ENCODE data around the gene PBX2. TPM values are rescaled to one million over a fixed set of nuclear protein-coding genes. Genes with fewer than 3 reads are reported as not detected.

Gene PBX2
- total and polyA plus RNA-seq, 2 experiments from 2014 or later = 21.6 to 77.5 TPM

GRCh38 chr6:32176476-32177182 is 13.4 kb downstream of the PBX2 start:
- Histone ChIP-seq H3K79me2 (peaks cover 55% of the 10 kb centered on the region), H3K27ac (peak overlapping the region; percentile 94), H3K27me3 (no peaks in the 10 kb centered on the region), H3K4me2 (peak overlapping the region; percentile 71), H3K36me3 (replicated peaks; ENCODE audit: insufficient read depth, low read depth) (no peaks in the 10 kb centered on the region), H3K9me2 (replicated peaks; ENCODE audit: insufficient read depth) (no peaks in the 10 kb centered on the region), H4K20me1 (ENCODE audit: insufficient read depth, poor library complexity, severe bottlenecking) (no peaks in the 10 kb centered on the region), H2AFZ (peak overlapping the region; percentile 24), H3K9me3 (ENCODE audit: low read depth) (no peaks in the 10 kb centered on the region), H3K4me3 (peak overlapping the region; percentile 6), H3K4me1 (ENCODE audit: insufficient read depth) (peaks cover 13% of the 10 kb centered on the region)
- 20% methylated on average over 5 of the region's 5 CpGs for WGBS (ENCODE audit: low lambda C conversion rate, missing lambda C conversion rate)
- no peak for DNase-seq (ENCODE audit: low spot score)
- TF ChIP-seq EZH2phosphoT487 (IDR thresholded peaks at IDR 0.05; ENCODE audit: low read depth, severe bottlenecking, unreplicated experiment) (no peak), EZH2 (IDR thresholded peaks at IDR 0.05; ENCODE audit: borderline replicate concordance) (no peak), CTCF (IDR thresholded peaks at IDR 0.05; ENCODE audit: poor library complexity) (no peak)

DNA sequence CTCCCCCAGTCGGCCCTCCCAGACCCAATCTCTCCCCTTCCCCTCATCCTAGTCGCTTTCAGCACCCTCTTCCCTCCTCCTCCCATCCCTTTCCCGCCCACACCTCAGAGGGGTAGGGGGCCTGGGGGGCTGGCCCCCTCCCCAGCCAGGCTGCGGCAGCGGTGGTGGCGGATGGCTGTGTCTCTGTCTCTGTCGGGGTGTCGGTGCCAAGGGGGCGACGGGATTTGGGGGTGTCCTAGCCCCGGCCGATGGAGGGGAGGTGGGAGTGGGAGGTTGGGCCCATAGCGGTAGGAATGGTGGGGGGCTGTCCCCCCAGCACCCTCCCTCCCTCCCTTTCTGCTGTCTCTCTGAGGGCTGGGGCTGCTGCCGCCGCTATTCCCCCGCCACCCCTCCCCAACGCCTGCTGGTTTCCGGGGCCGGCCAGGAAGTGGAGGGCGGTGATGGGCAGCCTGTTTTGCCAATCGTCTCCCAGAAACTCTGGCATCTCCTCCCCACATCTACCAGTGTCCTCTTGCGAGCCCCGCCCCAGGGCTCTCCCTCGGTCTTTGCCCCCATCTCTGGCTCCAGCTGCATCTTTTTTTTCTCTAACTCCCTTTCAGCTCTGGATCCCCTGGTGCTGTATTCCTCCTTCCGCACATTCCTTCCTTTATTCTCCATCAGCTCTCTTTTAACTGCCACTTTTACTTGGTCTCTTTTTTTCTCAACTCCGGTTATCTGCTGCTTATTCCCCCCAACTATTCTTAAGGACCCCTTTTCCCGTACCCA is 14.1 kb downstream of the PBX2 start, which contains the start of gene AGPAT1:
Gene AGPAT1 (minus strand): TSS at position 374 of the 765 bp plus-strand sequence. CDS start 4,588 bp downstream, outside the sequence.
- WGBS (ENCODE audit: low lambda C conversion rate, missing lambda C conversion rate) = 3% methylated on average over 9 of the region's 27 CpGs
- no peaks in the 10 kb centered on the region for H4K20me1 ChIP-seq (ENCODE audit: insufficient read depth, poor library complexity, severe bottlenecking)
- H3K9me3 ChIP-seq (ENCODE audit: low read depth) = no peaks in the 10 kb centered on the region
- H3K27me3 ChIP-seq = no peaks in the 10 kb centered on the region
- peaks cover 60% of the 10 kb centered on the region for H3K79me2 ChIP-seq
- peak within 1 kb of the TSS; percentile 94 for H3K27ac ChIP-seq
- H3K4me1 ChIP-seq (ENCODE audit: insufficient read depth) = peaks cover 13% of the 10 kb centered on the region
- no peaks in the 10 kb centered on the region for H3K9me2 ChIP-seq (replicated peaks; ENCODE audit: insufficient read depth)
- no peaks in the 10 kb centered on the region for H3K36me3 ChIP-seq (replicated peaks; ENCODE audit: insufficient read depth, low read depth)
- DNase-seq (ENCODE audit: low spot score) = peak; percentile 97
- H3K4me2 ChIP-seq = peak within 1 kb of the TSS; percentile 83
- TF ChIP-seq EZH2 (IDR thresholded peaks at IDR 0.05; ENCODE audit: borderline replicate concordance) (no peak), CTCF (IDR thresholded peaks at IDR 0.05; ENCODE audit: poor library complexity) (no peak), EZH2phosphoT487 (IDR thresholded peaks at IDR 0.05; ENCODE audit: low read depth, severe bottlenecking, unreplicated experiment) (no peak)
- H2AFZ ChIP-seq = peak within 1 kb of the TSS; percentile 46
- peak within 1 kb of the TSS; percentile 71 for H3K4me3 ChIP-seq

DNA sequence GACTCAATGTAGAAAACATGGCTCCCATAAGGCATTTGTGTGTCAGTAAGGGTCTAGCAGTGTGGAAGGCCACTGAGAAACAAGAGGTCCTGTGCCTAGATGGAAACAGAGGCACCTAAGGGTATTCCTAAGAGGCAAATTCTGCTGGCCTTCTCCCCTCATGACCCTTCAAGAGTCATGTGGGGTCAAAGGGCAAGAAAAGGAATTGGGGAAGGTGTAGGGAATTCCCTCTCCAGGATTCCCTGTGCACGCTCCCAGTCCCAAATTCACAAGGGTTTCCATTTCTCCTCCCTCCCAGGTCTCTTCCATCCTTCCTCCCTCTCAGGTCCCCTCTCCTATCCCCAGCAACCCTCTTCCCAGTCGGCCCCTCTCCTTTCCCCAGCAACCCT is 14.7 kb downstream of the PBX2 start:
- no peak for DNase-seq (ENCODE audit: low spot score)
- H3K27me3 ChIP-seq = no peaks in the 10 kb centered on the region
- H4K20me1 ChIP-seq (ENCODE audit: insufficient read depth, poor library complexity, severe bottlenecking) = no peaks in the 10 kb centered on the region
- TF ChIP-seq EZH2phosphoT487 (IDR thresholded peaks at IDR 0.05; ENCODE audit: low read depth, severe bottlenecking, unreplicated experiment) (no peak), CTCF (IDR thresholded peaks at IDR 0.05; ENCODE audit: poor library complexity) (no peak), EZH2 (IDR thresholded peaks at IDR 0.05; ENCODE audit: borderline replicate concordance) (no peak)
- H3K36me3 ChIP-seq (replicated peaks; ENCODE audit: insufficient read depth, low read depth) = no peaks in the 10 kb centered on the region
- WGBS (ENCODE audit: low lambda C conversion rate, missing lambda C conversion rate) = no CpG with 5 or more reads among the region's 2 CpGs
- no peaks in the 10 kb centered on the region for H3K9me3 ChIP-seq (ENCODE audit: low read depth)
- H3K9me2 ChIP-seq (replicated peaks; ENCODE audit: insufficient read depth) = no peaks in the 10 kb centered on the region
- H3K79me2 ChIP-seq = peaks cover 60% of the 10 kb centered on the region
- peak overlapping the region; percentile 71 for H3K4me3 ChIP-seq
- H3K4me1 ChIP-seq (ENCODE audit: insufficient read depth) = peaks cover 13% of the 10 kb centered on the region
- H2AFZ ChIP-seq = no peak overlapping the region
- H3K4me2 ChIP-seq = peak overlapping the region; percentile 83
- H3K27ac ChIP-seq = peak overlapping the region; percentile 53

Measured in hepatocyte (in vitro differentiated cells).